Activated naive CD4-positive, alpha-beta T cell treated with anti-CD3 and anti-CD28 coated beads, Interleukin-2, amount 50 U/mL, for 24 hours (primary cell): ENCODE results near the gene MYL2.

Source experiments
- H3K27ac Mint-ChIP-seq: one replicate; pipeline ENCODE4 v1.8.0; 2021; ENCODE audit warnings: mild to moderate bottlenecking, mixed read lengths
- H3K27me3 Mint-ChIP-seq: one replicate; pipeline ENCODE4 v1.8.0; 2021; ENCODE audit warnings: mixed read lengths
- H3K36me3 Mint-ChIP-seq: one replicate; pipeline ENCODE4 v1.8.0; 2021; ENCODE audit warnings: mixed read lengths
- H3K4me1 Mint-ChIP-seq: one replicate; pipeline ENCODE4 v1.8.0; 2021; ENCODE audit warnings: mixed read lengths
- H3K4me3 Mint-ChIP-seq: one replicate; pipeline ENCODE4 v1.8.0; 2021; ENCODE audit warnings: mild to moderate bottlenecking, mixed read lengths
- H3K9me3 Mint-ChIP-seq: one replicate; pipeline ENCODE4 v1.8.0; 2021; ENCODE audit warnings: mixed read lengths

Gene MYL2

DNA sequence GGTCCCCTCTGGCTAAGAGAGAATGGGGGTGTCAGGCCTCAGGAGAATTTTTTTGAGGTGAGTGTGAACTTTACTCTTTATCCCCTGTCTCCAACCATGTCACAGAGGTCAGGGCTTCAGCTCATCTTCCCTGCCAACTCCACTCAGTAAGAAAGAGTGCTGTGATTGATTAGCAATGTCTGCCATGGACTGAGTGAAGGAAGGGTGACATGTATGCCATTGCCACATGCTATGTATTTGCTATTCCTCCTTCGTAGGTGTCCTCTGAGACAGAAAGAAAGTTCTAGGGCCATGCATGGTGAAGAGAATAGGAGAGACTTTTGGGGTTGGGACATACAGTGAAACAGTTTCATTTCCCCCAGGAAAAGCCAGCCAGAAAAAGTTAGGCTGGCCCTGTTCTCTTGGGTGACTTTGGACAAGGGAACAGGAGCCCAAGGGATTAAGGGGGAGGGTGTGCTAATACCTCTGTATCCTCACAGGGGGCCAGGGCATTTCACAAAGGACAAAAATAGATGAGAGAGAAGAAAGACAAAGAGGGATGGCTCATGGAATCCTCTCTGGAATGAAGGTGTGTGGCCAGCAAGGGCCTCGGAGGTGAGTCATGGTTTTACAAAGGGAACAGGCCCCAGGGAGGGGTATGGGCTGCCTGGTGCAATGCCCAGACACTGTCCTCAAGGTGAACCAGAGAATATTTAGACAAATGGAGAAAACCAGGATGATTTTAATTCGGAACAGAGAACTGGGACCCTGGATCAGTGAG is 13.9 kb upstream of the MYL2 start:
- Mint-ChIP-seq H3K4me3 (no peak overlapping the region), H3K9me3 (no peaks in the 10 kb centered on the region), H3K27ac (no peak overlapping the region), H3K27me3 (peaks cover 7% of the 10 kb centered on the region), H3K4me1 (peaks cover 6% of the 10 kb centered on the region), H3K36me3 (no peaks in the 10 kb centered on the region)

- Mint-ChIP-seq H3K36me3 (no peaks in the 10 kb centered on the region), H3K27me3 (peaks cover 7% of the 10 kb centered on the region), H3K27ac (no peak overlapping the region), H3K4me3 (no peak overlapping the region), H3K9me3 (no peaks in the 10 kb centered on the region), H3K4me1 (peaks cover 6% of the 10 kb centered on the region)
Measured at GRCh38 chr12:110933326-110933974, 13.1 kb upstream of the MYL2 start.

GRCh38 chr12:110932046-110932445 is 11.7 kb upstream of the MYL2 start:
- peaks cover 3% of the 10 kb centered on the region for H3K4me1 Mint-ChIP-seq
- H3K27ac Mint-ChIP-seq: no peak overlapping the region
- no peaks in the 10 kb centered on the region for H3K36me3 Mint-ChIP-seq
- H3K27me3 Mint-ChIP-seq: peaks cover 3% of the 10 kb centered on the region
- H3K4me3 Mint-ChIP-seq: no peak overlapping the region
- no peaks in the 10 kb centered on the region for H3K9me3 Mint-ChIP-seq

DNA sequence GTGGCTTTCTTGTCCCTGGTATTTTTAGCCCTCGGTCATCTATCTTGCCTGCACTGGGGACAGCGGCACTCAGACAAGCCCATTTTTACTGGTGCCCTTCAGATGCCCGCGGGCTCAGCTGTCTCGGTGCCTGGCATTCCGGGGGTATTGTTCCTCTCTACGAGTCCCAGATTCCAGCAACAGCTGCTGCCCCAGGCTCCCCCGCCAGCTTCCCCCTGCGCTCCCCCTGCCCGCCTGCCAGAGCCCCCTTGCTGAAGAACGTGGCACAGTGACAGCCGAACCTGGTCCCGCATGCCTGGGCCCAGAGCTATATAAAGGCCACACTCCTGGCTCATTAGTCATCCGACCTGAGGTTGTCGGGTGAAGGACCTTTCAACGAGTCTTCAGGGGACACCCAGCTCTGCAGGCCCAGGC is 10.9 kb upstream of the MYL2 start:
- no peaks in the 10 kb centered on the region for H3K36me3 Mint-ChIP-seq
- no peak overlapping the region for H3K4me3 Mint-ChIP-seq
- no peaks in the 10 kb centered on the region for H3K4me1 Mint-ChIP-seq
- no peak overlapping the region for H3K27ac Mint-ChIP-seq
- H3K27me3 Mint-ChIP-seq: no peaks in the 10 kb centered on the region
- H3K9me3 Mint-ChIP-seq: no peaks in the 10 kb centered on the region

DNA sequence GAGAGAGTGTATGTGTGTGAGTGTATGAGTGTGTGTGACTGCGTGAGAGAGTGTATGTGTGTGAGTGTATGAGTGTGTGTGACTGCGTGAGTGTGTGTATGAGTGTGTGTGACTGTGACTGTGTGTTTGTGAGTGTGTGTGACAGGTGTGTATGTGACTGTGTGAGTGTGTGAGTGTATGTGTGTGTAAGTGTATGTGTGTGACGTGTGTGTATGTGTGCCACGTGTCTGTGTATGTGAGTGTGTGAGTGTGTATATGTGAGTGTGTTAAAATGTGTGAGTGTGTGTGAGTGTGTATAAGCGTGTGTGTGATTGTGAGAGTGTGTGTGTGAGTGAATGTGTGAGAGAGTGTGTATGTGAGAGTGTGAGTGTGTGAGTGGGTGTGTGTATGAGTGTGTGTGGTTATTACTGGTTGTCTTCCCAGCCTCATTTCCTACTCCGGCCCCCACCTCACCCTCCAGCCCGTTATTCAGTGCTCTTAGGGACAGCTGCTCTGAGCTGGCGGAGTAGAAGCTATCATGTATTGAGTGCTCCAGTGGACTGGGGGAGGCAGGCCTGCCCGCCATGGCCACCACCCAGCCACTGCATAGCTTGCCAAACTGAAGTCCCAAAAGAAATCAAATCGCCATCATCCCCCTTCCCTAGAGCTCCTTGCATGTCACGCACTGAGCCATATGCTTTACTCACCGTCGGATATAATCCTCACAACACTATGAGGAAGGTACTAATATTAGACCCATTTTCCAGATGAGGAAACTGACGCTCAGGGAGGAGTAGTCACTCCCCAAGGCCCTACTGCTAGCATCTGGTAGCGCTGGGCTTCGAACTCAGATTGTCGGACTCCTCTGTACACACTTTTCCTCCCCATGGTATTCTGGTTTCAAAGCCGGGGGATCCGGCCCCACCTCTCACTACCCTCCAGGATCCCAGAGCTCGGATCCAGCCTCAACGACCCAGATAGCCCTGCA is 10.3 kb upstream of the MYL2 start:
- H3K4me1 Mint-ChIP-seq: no peaks in the 10 kb centered on the region
- no peak overlapping the region for H3K27ac Mint-ChIP-seq
- H3K36me3 Mint-ChIP-seq: no peaks in the 10 kb centered on the region
- H3K4me3 Mint-ChIP-seq: no peak overlapping the region
- H3K27me3 Mint-ChIP-seq: no peaks in the 10 kb centered on the region
- H3K9me3 Mint-ChIP-seq: no peaks in the 10 kb centered on the region

GRCh38 chr12:110929818-110930217 is 9.4 kb upstream of the MYL2 start:
- Mint-ChIP-seq H3K27me3 (no peaks in the 10 kb centered on the region), H3K9me3 (no peaks in the 10 kb centered on the region), H3K27ac (no peak overlapping the region), H3K4me3 (no peak overlapping the region), H3K36me3 (no peaks in the 10 kb centered on the region), H3K4me1 (no peaks in the 10 kb centered on the region)

DNA sequence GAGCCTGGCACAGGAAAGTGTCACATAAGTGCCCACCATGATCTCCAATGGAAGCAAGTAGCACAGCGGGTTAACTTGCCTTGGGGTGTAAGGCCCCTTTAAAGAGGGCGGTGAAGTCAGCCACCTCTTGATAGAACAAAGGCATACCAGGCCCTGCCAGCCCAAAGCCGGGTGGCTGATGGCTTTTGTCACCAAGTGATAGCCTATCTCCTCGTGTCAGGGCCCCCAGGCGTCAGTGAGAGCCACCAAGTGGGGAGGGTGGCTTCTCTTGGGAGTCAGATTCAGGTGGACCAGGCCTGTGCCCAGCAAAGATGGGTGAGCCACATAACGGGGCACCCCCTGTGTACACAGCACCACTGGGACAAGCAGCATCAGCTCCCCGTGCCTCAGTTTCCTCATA is 8.3 kb upstream of the MYL2 start:
- no peaks in the 10 kb centered on the region for H3K9me3 Mint-ChIP-seq
- H3K4me1 Mint-ChIP-seq: no peaks in the 10 kb centered on the region

GRCh38 chr12:110927546-110927945 is 7.2 kb upstream of the MYL2 start:
- Mint-ChIP-seq H3K27ac (no peak overlapping the region), H3K27me3 (no peaks in the 10 kb centered on the region), H3K36me3 (no peaks in the 10 kb centered on the region), H3K9me3 (no peaks in the 10 kb centered on the region), H3K4me3 (no peak overlapping the region), H3K4me1 (no peaks in the 10 kb centered on the region)

More for the DNA sequence above, 8.3 kb upstream of the MYL2 start:
- H3K27me3 Mint-ChIP-seq: no peaks in the 10 kb centered on the region
- H3K27ac Mint-ChIP-seq: no peak overlapping the region
- H3K4me3 Mint-ChIP-seq: no peak overlapping the region
- H3K36me3 Mint-ChIP-seq: no peaks in the 10 kb centered on the region

- no peaks in the 10 kb centered on the region for H3K4me1 Mint-ChIP-seq
- H3K27me3 Mint-ChIP-seq: no peaks in the 10 kb centered on the region
- no peak overlapping the region for H3K27ac Mint-ChIP-seq
- no peak overlapping the region for H3K4me3 Mint-ChIP-seq
- H3K36me3 Mint-ChIP-seq: no peaks in the 10 kb centered on the region
- no peaks in the 10 kb centered on the region for H3K9me3 Mint-ChIP-seq
Measured at GRCh38 chr12:110923692-110924334, 3.4 kb upstream of the MYL2 start.

DNA sequence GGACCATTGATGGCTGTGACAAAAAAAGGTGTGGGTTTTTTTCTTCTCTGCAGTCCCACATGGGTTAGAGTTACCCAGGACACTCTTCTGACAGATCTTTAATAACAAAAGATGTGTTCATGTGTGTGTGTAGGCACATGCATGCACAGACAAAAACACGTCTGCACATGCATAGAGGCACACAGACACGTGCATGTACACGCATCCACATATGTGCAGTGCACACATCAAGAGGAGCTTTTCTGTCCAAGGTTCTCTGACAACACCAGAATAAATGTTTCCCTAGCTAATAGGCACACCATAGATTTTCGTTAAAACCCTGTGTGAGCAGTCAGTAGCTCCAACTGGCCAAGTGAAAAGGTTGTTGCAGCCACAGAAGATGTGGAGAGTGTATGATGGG is 2.8 kb upstream of the MYL2 start:
- H3K36me3 Mint-ChIP-seq: no peaks in the 10 kb centered on the region
- H3K4me3 Mint-ChIP-seq: no peak overlapping the region
- H3K27me3 Mint-ChIP-seq: no peaks in the 10 kb centered on the region
- H3K27ac Mint-ChIP-seq: no peak overlapping the region
- H3K9me3 Mint-ChIP-seq: no peaks in the 10 kb centered on the region
- no peaks in the 10 kb centered on the region for H3K4me1 Mint-ChIP-seq

DNA sequence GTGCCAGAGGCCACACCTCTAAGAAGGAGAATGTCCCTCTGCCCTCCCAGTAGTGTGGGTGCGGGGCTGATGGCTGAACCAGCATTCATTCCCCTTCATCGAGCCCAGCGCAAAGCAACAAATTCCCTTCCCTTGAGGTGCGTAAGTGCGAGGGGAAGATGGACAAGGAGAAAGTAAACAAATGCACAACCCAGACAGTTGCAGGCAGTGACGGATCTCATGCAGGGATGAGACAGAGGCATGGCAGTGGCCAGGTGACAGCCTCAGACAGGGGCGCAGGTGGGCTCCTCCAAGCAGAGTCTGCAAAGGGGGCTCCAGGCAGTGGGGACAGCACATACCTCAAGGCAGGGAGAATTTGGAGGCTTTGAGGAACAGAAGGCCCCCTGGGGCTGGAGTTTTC is 2.3 kb upstream of the MYL2 start:
- no peaks in the 10 kb centered on the region for H3K4me1 Mint-ChIP-seq
- no peaks in the 10 kb centered on the region for H3K36me3 Mint-ChIP-seq
- H3K27me3 Mint-ChIP-seq: no peaks in the 10 kb centered on the region
- no peak overlapping the region for H3K27ac Mint-ChIP-seq
- H3K9me3 Mint-ChIP-seq: no peaks in the 10 kb centered on the region
- no peak overlapping the region for H3K4me3 Mint-ChIP-seq

GRCh38 chr12:110921262-110921661 is 883 bp upstream of the MYL2 start:
- Mint-ChIP-seq H3K4me3 (no peak overlapping the region), H3K9me3 (no peaks in the 10 kb centered on the region), H3K4me1 (no peaks in the 10 kb centered on the region), H3K27ac (peak overlapping the region; percentile 53), H3K27me3 (no peaks in the 10 kb centered on the region), H3K36me3 (no peaks in the 10 kb centered on the region)

GRCh38 chr12:110919720-110920119 is 659 bp downstream of the MYL2 start:
- no peaks in the 10 kb centered on the region for H3K27me3 Mint-ChIP-seq
- no peak overlapping the region for H3K27ac Mint-ChIP-seq
- H3K4me1 Mint-ChIP-seq: no peaks in the 10 kb centered on the region
- no peaks in the 10 kb centered on the region for H3K36me3 Mint-ChIP-seq
- H3K4me3 Mint-ChIP-seq: no peak overlapping the region
- H3K9me3 Mint-ChIP-seq: no peaks in the 10 kb centered on the region

DNA sequence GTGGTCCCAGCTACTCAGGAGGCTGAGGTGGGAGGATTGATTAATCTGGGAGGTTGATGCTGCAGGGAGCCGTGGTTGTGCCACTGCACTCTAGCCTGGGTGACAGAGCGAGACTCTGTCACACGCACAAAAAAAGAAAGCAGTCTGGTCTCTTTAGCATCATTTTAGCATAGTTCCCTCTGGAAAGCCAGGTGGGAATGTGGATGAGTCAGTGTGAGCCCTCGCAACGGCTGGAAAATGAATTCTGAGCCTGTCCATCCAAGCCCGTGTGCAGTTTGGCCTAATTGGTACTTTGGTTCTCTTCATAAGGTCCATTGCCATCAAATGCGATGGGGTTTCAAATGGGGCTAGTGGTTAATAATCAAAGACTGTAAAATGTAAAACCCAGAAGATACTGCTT is 2.4 kb downstream of the MYL2 start:
- H3K27ac Mint-ChIP-seq: no peak overlapping the region
- H3K9me3 Mint-ChIP-seq: no peaks in the 10 kb centered on the region
- no peaks in the 10 kb centered on the region for H3K36me3 Mint-ChIP-seq
- H3K27me3 Mint-ChIP-seq: no peaks in the 10 kb centered on the region
- no peaks in the 10 kb centered on the region for H3K4me1 Mint-ChIP-seq
- H3K4me3 Mint-ChIP-seq: no peak overlapping the region

DNA sequence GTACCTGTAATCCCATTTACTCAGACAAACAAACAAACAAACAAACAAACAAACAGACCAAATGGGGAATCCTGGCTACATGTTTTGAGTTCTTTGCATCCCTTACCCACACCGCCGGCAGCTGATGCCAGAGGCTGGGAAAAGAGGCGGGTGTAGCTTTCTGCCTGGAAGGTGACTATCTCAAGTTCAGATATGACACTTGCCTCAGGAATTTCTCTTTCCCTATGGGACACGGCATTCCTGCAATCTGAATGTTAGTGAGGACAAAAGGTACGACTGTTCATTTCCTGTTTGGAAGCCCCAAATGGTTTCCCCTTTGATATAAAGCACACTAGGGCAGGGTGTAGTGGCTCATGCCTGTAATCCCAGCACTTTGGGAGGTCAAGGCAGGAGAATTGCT is 2.9 kb downstream of the MYL2 start:
- no peak overlapping the region for H3K4me3 Mint-ChIP-seq
- H3K9me3 Mint-ChIP-seq: no peaks in the 10 kb centered on the region
- H3K36me3 Mint-ChIP-seq: no peaks in the 10 kb centered on the region
- no peaks in the 10 kb centered on the region for H3K4me1 Mint-ChIP-seq
- no peaks in the 10 kb centered on the region for H3K27me3 Mint-ChIP-seq
- no peak overlapping the region for H3K27ac Mint-ChIP-seq
